NCI-H345 treated with DMSO at 0.1 percent for 48 hours (cell line): ENCODE results near the gene SEC14L1.

Experiments used
- DNase-seq: peaks from one replicate; lab custom pipeline; 2025; ENCODE audit not compliant: unreplicated experiment; lab: John Stamatoyannopoulos, UW

Gene SEC14L1

GRCh38 chr17:77160875-77161530 is 20.2 kb downstream of the SEC14L1 start:
- DNase-seq: no peak

GRCh38 chr17:77161953-77162352 is 21.2 kb downstream of the SEC14L1 start:
- no peak for DNase-seq

- DNase-seq: no peak
Measured at GRCh38 chr17:77163001-77163400, 22.2 kb downstream of the SEC14L1 start.

- DNase-seq: no peak
Measured at GRCh38 chr17:77163511-77164280, 22.9 kb downstream of the SEC14L1 start.

GRCh38 chr17:77164483-77165091 is 23.8 kb downstream of the SEC14L1 start:
- DNase-seq: peak; percentile 22

GRCh38 chr17:77165577-77165976 is 24.8 kb downstream of the SEC14L1 start:
- DNase-seq: no peak

GRCh38 chr17:77167472-77168306 is 26.9 kb downstream of the SEC14L1 start:
- no peak for DNase-seq

- no peak for DNase-seq
Measured at GRCh38 chr17:77173104-77173503, 32.3 kb downstream of the SEC14L1 start.

GRCh38 chr17:77174928-77175661 is 34.3 kb downstream of the SEC14L1 start:
- no peak for DNase-seq

GRCh38 chr17:77177002-77177741 is 36.4 kb downstream of the SEC14L1 start:
- DNase-seq: no peak

GRCh38 chr17:77178050-77178449 is 37.3 kb downstream of the SEC14L1 start:
- no peak for DNase-seq

- DNase-seq: no peak
Measured at GRCh38 chr17:77178563-77178962, 37.8 kb downstream of the SEC14L1 start.

- DNase-seq: no peak
Measured at GRCh38 chr17:77180503-77181357, 40.0 kb downstream of the SEC14L1 start.

- DNase-seq: no peak
Measured at GRCh38 chr17:77182205-77183172, 41.7 kb downstream of the SEC14L1 start.

GRCh38 chr17:77184474-77184873 is 43.7 kb downstream of the SEC14L1 start:
- no peak for DNase-seq

GRCh38 chr17:77185137-77185536 is 44.4 kb downstream of the SEC14L1 start:
- no peak for DNase-seq

GRCh38 chr17:77186141-77186604 is 45.4 kb downstream of the SEC14L1 start:
- DNase-seq: no peak
